ENCODE data around the gene EPM2A. TPM values are rescaled to one million over a fixed set of nuclear protein-coding genes. Genes with fewer than 3 reads are reported as not detected.

The EPM2A gene
- total RNA-seq, 1 experiment from 2014 or later: 5.7 TPM

DNA sequence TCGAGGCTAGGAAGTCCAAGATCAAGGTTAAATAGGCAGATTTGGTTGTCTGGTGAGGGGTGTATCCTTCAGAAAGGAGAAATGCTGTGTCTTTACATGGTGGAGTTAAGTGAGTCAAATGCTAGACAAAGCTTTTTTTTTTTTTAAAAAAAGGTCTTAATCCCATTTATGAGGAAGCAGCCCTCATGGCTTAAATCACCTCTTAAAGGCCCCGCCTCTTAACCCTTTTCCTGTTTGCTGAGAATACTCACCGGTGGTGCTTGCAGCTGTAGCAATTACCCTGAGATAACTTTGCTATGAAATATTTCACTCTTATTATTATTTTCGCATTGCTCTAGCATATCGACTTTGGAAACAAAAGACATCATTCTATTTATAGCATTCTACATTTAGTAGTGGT is 48.5 kb upstream of the EPM2A start:
- Histone ChIP-seq H3K27ac (ENCODE audit: low read length) (no peak overlapping the region), H3K4me3 (ENCODE audit: low read depth in 2 of 2, low read length in 2 of 2) (no peak overlapping the region), H3K36me3 (ENCODE audit: control insufficient read depth, insufficient read depth, low read length) (no peaks in the 10 kb centered on the region), H3K27me3 (ENCODE audit: control insufficient read depth, insufficient read depth, low read length) (no peaks in the 10 kb centered on the region), H3K9me3 (ENCODE audit: control insufficient read depth, insufficient read depth, low read depth, low read length) (no peaks in the 10 kb centered on the region), H3K4me1 (ENCODE audit: control insufficient read depth, insufficient read depth, low read length) (no peaks in the 10 kb centered on the region)
- ATAC-seq (no peak), DNase-seq (ENCODE audit: low read depth, low spot score) (no peak)
- no TSS peak for BruUV-seq (replicated peaks)
- in situ Hi-C loops (cut with HindIII; ENCODE audit: low pct_unique_long_range_greater_than_20kb, low sequenced_read_pairs): no loop called here
- TF ChIP-seq POLR2AphosphoS5 (IDR thresholded peaks at IDR 0.05; ENCODE audit: low read depth, low read length): no peak
- no peak for TF ChIP-seq SIN3A (IDR thresholded peaks at IDR 0.05; ENCODE audit: borderline replicate concordance, insufficient read depth, low read depth, low read length)
- TF ChIP-seq, protein P1, sequence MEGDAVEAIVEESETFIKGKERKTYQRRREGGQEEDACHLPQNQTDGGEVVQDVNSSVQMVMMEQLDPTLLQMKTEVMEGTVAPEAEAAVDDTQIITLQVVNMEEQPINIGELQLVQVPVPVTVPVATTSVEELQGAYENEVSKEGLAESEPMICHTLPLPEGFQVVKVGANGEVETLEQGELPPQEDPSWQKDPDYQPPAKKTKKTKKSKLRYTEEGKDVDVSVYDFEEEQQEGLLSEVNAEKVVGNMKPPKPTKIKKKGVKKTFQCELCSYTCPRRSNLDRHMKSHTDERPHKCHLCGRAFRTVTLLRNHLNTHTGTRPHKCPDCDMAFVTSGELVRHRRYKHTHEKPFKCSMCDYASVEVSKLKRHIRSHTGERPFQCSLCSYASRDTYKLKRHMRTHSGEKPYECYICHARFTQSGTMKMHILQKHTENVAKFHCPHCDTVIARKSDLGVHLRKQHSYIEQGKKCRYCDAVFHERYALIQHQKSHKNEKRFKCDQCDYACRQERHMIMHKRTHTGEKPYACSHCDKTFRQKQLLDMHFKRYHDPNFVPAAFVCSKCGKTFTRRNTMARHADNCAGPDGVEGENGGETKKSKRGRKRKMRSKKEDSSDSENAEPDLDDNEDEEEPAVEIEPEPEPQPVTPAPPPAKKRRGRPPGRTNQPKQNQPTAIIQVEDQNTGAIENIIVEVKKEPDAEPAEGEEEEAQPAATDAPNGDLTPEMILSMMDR (IDR thresholded peaks at IDR 0.05): no peak
- no peak for TF ChIP-seq TCF7L2 (IDR thresholded peaks at IDR 0.05; ENCODE audit: low read depth, low read length)
- TF ChIP-seq REST (IDR thresholded peaks at IDR 0.05; ENCODE audit: insufficient read depth in 1 of 2, low read depth in 2 of 2, low read length in 1 of 2): no peak
- ChIA-PET POLR2A (no interaction called here), CTCF (no interaction called here)
- intact Hi-C loops (cut with micrococcal nuclease; ENCODE audit: unreplicated experiment): no loop called here

- no peaks in the 10 kb centered on the region for H3K36me3 ChIP-seq (ENCODE audit: control insufficient read depth, insufficient read depth, low read length)
- H3K27ac ChIP-seq (ENCODE audit: low read length): no peak overlapping the region
- CTCF ChIA-PET: no interaction called here
- H3K4me3 ChIP-seq (ENCODE audit: low read depth in 2 of 2, low read length in 2 of 2): no peak overlapping the region
- POLR2A ChIA-PET: no interaction called here
- no peak for ATAC-seq
- no TSS peak for BruUV-seq (replicated peaks)
- H3K9me3 ChIP-seq (ENCODE audit: control insufficient read depth, insufficient read depth, low read depth, low read length): no peaks in the 10 kb centered on the region
- no peak for DNase-seq (ENCODE audit: low read depth, low spot score)
- no peak for TF ChIP-seq REST (IDR thresholded peaks at IDR 0.05; ENCODE audit: insufficient read depth in 1 of 2, low read depth in 2 of 2, low read length in 1 of 2)
- no peak for TF ChIP-seq POLR2AphosphoS5 (IDR thresholded peaks at IDR 0.05; ENCODE audit: low read depth, low read length)
- TF ChIP-seq, protein P1 (IDR thresholded peaks at IDR 0.05): no peak
- TF ChIP-seq TCF7L2 (IDR thresholded peaks at IDR 0.05; ENCODE audit: low read depth, low read length): no peak
- no peak for TF ChIP-seq SIN3A (IDR thresholded peaks at IDR 0.05; ENCODE audit: borderline replicate concordance, insufficient read depth, low read depth, low read length)
- no peaks in the 10 kb centered on the region for H3K4me1 ChIP-seq (ENCODE audit: control insufficient read depth, insufficient read depth, low read length)
- H3K27me3 ChIP-seq (ENCODE audit: control insufficient read depth, insufficient read depth, low read length): no peaks in the 10 kb centered on the region
- in situ Hi-C loops (cut with HindIII; ENCODE audit: low pct_unique_long_range_greater_than_20kb, low sequenced_read_pairs) (no loop called here), intact Hi-C loops (cut with micrococcal nuclease; ENCODE audit: unreplicated experiment) (no loop called here)
Observed at GRCh38 chr6:145772846-145773245, 37.5 kb upstream of the EPM2A start.
